ENCODE data around the gene GPR25.

The GPR25 gene

DNA sequence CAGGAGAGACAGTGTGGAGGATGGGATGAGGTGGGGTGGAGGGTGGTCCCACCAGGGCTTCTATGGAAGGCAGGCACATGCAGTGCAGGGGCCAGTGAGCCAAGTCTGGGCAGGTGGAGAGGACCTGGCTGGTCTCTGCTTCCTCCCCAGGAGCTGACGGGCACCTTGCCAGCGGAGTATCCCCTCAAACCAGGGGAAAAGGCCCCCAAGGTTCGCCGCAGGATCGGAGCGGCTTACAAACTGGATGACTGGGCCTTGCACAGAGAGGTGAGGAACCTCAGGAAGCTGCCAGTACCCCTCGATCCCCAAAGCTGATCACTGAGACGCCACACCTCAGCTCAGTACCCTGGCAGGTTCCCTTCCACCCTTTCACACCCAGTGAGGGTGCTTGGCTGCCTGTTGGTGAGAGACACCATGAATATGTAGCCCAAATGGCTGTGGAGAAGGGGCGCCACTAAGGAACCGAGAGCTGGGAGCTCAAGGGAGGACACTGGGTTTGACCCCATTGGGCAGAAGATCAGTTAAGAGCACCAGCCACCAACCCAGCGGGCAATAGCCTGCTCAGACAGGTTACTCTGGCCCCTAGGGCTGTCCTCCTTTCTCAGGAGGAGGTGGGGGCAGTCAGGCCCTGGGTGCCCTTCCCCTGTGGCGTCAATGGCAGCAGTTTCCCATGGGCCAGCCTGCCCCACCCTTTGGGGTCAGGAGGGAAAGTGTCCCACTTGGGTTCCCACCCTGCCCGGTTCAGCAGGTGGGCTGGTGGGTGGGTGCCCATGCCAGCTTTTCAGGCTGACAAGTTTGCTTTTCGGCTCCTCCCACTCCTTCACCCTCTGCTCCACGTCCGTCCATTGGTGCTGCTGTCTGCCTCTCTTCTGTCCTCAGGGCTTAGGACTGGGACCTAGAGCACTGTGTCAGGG is 27.4 kb downstream of the GPR25 start:
- Histone ChIP-seq H3K27me3 (ENCODE audit: insufficient read depth, low read length, poor library complexity) (no peaks in the 10 kb centered on the region), H3K27ac (ENCODE audit: low read length) (no peak overlapping the region), H2AFZ (ENCODE audit: low read depth, low read length) (no peak overlapping the region), H3K9me3 (ENCODE audit: insufficient read depth, low read length, severe bottlenecking) (no peaks in the 10 kb centered on the region), H3K36me3 (ENCODE audit: insufficient read depth, low read length) (no peaks in the 10 kb centered on the region), H4K20me1 (ENCODE audit: insufficient read depth, low read length) (no peaks in the 10 kb centered on the region), H3K4me2 (ENCODE audit: insufficient read depth, low read length) (no peak overlapping the region), H3K4me3 (ENCODE audit: low read depth in 1 of 2, low read length in 2 of 2) (no peak overlapping the region), H3K4me1 (ENCODE audit: insufficient read depth, low read length) (peaks cover 4% of the 10 kb centered on the region), H3K79me2 (ENCODE audit: insufficient read depth, low read length) (no peaks in the 10 kb centered on the region), H3K9ac (ENCODE audit: low read depth, low read length) (no peak overlapping the region)
- ATAC-seq (ENCODE audit: insufficient read depth, low read depth) (no peak), DNase-seq (no peak)
- TF ChIP-seq EZH2 (IDR thresholded peaks at IDR 0.05; ENCODE audit: borderline replicate concordance, low read depth, low read length, severe bottlenecking) = no peak
- TF ChIP-seq, protein P1, sequence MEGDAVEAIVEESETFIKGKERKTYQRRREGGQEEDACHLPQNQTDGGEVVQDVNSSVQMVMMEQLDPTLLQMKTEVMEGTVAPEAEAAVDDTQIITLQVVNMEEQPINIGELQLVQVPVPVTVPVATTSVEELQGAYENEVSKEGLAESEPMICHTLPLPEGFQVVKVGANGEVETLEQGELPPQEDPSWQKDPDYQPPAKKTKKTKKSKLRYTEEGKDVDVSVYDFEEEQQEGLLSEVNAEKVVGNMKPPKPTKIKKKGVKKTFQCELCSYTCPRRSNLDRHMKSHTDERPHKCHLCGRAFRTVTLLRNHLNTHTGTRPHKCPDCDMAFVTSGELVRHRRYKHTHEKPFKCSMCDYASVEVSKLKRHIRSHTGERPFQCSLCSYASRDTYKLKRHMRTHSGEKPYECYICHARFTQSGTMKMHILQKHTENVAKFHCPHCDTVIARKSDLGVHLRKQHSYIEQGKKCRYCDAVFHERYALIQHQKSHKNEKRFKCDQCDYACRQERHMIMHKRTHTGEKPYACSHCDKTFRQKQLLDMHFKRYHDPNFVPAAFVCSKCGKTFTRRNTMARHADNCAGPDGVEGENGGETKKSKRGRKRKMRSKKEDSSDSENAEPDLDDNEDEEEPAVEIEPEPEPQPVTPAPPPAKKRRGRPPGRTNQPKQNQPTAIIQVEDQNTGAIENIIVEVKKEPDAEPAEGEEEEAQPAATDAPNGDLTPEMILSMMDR (IDR thresholded peaks at IDR 0.05; ENCODE audit: borderline replicate concordance, extremely low read depth, low read length, poor library complexity, severe bottlenecking) = no peak

DNA sequence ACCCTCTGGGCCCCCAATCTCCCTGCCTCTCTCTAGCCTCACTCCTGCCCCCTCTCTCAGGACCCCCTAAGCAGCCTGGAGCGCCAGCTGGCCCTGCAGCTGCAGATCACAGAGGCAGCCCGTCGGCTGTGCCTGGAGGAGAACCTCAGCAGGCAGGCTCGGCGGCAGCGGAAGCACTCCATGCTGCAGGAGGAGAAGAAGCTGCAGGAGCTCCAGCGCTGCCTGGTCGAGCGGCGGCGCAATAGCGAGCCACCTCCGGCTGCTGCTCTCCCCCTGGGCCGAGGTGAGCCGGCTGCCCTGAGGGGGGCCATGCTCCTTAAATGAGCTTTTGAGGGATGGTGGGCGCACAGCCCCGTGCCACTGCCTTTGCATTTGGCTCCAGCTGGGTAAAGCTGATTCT is 28.1 kb downstream of the GPR25 start:
- Histone ChIP-seq H3K9ac (ENCODE audit: low read depth, low read length) (no peak overlapping the region), H3K36me3 (ENCODE audit: insufficient read depth, low read length) (no peaks in the 10 kb centered on the region), H3K27ac (ENCODE audit: low read length) (no peak overlapping the region), H3K79me2 (ENCODE audit: insufficient read depth, low read length) (no peaks in the 10 kb centered on the region), H2AFZ (ENCODE audit: low read depth, low read length) (no peak overlapping the region), H3K4me3 (ENCODE audit: low read depth in 1 of 2, low read length in 2 of 2) (no peak overlapping the region), H3K27me3 (ENCODE audit: insufficient read depth, low read length, poor library complexity) (no peaks in the 10 kb centered on the region), H4K20me1 (ENCODE audit: insufficient read depth, low read length) (no peaks in the 10 kb centered on the region), H3K9me3 (ENCODE audit: insufficient read depth, low read length, severe bottlenecking) (no peaks in the 10 kb centered on the region), H3K4me2 (ENCODE audit: insufficient read depth, low read length) (no peak overlapping the region), H3K4me1 (ENCODE audit: insufficient read depth, low read length) (peaks cover 10% of the 10 kb centered on the region)
- TF ChIP-seq, protein P1 (IDR thresholded peaks at IDR 0.05; ENCODE audit: borderline replicate concordance, extremely low read depth, low read length, poor library complexity, severe bottlenecking) = no peak
- TF ChIP-seq EZH2 (IDR thresholded peaks at IDR 0.05; ENCODE audit: borderline replicate concordance, low read depth, low read length, severe bottlenecking) = no peak
- no peak for ATAC-seq (ENCODE audit: insufficient read depth, low read depth)
- DNase-seq = no peak

DNA sequence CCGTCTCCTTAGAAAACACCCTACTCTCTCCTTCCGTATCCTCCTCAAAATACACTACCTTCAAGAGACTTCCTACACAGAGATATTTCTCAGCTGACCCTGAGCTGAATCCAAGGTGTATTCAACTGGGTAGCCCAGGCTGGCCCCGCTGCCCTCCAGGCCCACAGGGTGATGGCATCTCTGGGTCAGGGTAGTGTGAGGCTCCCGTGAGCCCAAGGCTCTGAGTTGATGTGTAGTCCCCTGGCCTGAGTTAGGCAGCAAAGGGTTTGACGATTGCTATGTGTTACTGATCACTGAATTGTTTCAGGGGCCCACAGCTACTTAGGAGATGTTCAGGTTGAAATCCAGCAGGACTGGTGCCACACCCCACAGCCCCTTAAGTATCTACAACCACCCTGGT is 28.6 kb downstream of the GPR25 start:
- Histone ChIP-seq H3K27ac (ENCODE audit: low read length) (no peak overlapping the region), H3K79me2 (ENCODE audit: insufficient read depth, low read length) (no peaks in the 10 kb centered on the region), H2AFZ (ENCODE audit: low read depth, low read length) (no peak overlapping the region), H3K36me3 (ENCODE audit: insufficient read depth, low read length) (no peaks in the 10 kb centered on the region), H3K4me2 (ENCODE audit: insufficient read depth, low read length) (no peak overlapping the region), H3K9ac (ENCODE audit: low read depth, low read length) (no peak overlapping the region), H4K20me1 (ENCODE audit: insufficient read depth, low read length) (no peaks in the 10 kb centered on the region), H3K4me1 (ENCODE audit: insufficient read depth, low read length) (peaks cover 14% of the 10 kb centered on the region), H3K4me3 (ENCODE audit: low read depth in 1 of 2, low read length in 2 of 2) (no peak overlapping the region), H3K9me3 (ENCODE audit: insufficient read depth, low read length, severe bottlenecking) (no peaks in the 10 kb centered on the region), H3K27me3 (ENCODE audit: insufficient read depth, low read length, poor library complexity) (no peaks in the 10 kb centered on the region)
- TF ChIP-seq, protein P1 (IDR thresholded peaks at IDR 0.05; ENCODE audit: borderline replicate concordance, extremely low read depth, low read length, poor library complexity, severe bottlenecking) = no peak
- no peak for TF ChIP-seq EZH2 (IDR thresholded peaks at IDR 0.05; ENCODE audit: borderline replicate concordance, low read depth, low read length, severe bottlenecking)
- ATAC-seq (ENCODE audit: insufficient read depth, low read depth) (no peak), DNase-seq (no peak)
